ENCODE measurements around the gene DNAH1.
A peak's percentile ranks its signal among the peaks of the same experiment; 100 is the strongest.

Gene DNAH1

DNA sequence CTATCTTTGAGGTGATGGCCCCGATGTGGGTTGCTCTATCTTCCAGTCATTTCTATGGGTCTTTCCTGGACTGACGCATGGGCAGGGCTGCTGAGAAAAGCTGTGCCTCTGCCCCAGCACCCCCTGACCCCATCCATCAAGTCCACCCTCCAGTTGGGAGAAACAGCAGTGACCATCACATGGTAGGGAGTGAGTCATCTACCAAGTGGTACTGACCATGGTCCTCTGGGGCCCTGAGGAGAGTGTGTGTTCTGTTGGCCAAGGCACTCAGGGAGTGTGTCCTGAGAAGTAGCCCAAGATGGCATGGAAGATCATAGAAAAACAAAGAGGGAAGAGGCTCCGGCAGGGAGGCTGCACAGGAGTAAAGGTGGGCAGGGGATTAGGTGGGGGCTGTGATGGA lies 1.6 kb upstream of the DNAH1 start:
- Histone ChIP-seq H3K36me3 (ENCODE audit: control insufficient read depth in 2 of 2, insufficient read depth in 2 of 2, low read length in 2 of 2) (no peaks in the 10 kb centered on the region), H3K27me3 (ENCODE audit: control insufficient read depth in 1 of 2, insufficient read depth in 2 of 2, low read length in 2 of 2) (no peaks in the 10 kb centered on the region), H3K4me3 (ENCODE audit: low read length in 2 of 2) (no peak overlapping the region), H3K9ac (ENCODE audit: low read length in 2 of 2) (no peak overlapping the region), H3K9me3 (ENCODE audit: control insufficient read depth in 2 of 2, low read length in 2 of 2) (no peaks in the 10 kb centered on the region), H3K27ac (ENCODE audit: low read length) (no peak overlapping the region), H3K4me1 (ENCODE audit: control insufficient read depth, insufficient read depth, low read length) (peaks cover 14% of the 10 kb centered on the region)

DNA sequence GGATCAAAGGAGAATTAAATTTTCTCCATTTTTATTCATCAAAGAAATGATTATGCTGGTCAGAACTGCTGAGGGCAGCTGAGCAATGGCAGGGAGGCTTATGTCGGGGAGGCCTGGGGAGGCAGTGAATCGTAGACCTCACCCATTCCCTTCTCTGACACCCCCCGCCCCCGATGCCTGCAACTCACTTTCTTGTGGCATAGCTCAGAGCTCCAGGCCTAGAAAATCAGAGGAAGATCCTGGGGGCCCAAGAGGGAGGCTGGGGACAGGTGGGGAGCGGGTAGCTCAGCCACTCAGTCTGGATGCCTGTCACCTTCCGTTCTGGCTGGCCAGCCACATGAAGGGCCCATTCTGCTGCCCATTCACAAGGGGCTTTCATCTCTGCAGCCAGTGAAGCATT lies 1.1 kb upstream of the DNAH1 start:
- Histone ChIP-seq H3K4me1 (ENCODE audit: control insufficient read depth, insufficient read depth, low read length) (peaks cover 14% of the 10 kb centered on the region), H3K36me3 (ENCODE audit: control insufficient read depth in 2 of 2, insufficient read depth in 2 of 2, low read length in 2 of 2) (no peaks in the 10 kb centered on the region), H3K27ac (ENCODE audit: low read length) (no peak overlapping the region), H3K27me3 (ENCODE audit: control insufficient read depth in 1 of 2, insufficient read depth in 2 of 2, low read length in 2 of 2) (no peaks in the 10 kb centered on the region), H3K4me3 (ENCODE audit: low read length in 2 of 2) (no peak overlapping the region), H3K9ac (ENCODE audit: low read length in 2 of 2) (no peak overlapping the region), H3K9me3 (ENCODE audit: control insufficient read depth in 2 of 2, low read length in 2 of 2) (no peaks in the 10 kb centered on the region)

GRCh38 chr3:52317208-52318000 lies 1.3 kb downstream of the DNAH1 start:
- Histone ChIP-seq H3K4me1 (ENCODE audit: control insufficient read depth, insufficient read depth, low read length) (peaks cover 14% of the 10 kb centered on the region), H3K9ac (ENCODE audit: low read length in 2 of 2) (peak overlapping the region; percentile 56 to 62), H3K4me3 (ENCODE audit: low read length in 2 of 2) (peak overlapping the region; percentile 60 to 75), H3K27me3 (ENCODE audit: control insufficient read depth in 1 of 2, insufficient read depth in 2 of 2, low read length in 2 of 2) (no peaks in the 10 kb centered on the region), H3K9me3 (ENCODE audit: control insufficient read depth in 2 of 2, low read length in 2 of 2) (no peaks in the 10 kb centered on the region), H3K27ac (ENCODE audit: low read length) (no peak overlapping the region), H3K36me3 (ENCODE audit: control insufficient read depth in 2 of 2, insufficient read depth in 2 of 2, low read length in 2 of 2) (no peaks in the 10 kb centered on the region)

GRCh38 chr3:52318186-52318816 lies 2.2 kb downstream of the DNAH1 start:
- H3K27ac ChIP-seq (ENCODE audit: low read length) = no peak overlapping the region
- H3K27me3 ChIP-seq (ENCODE audit: control insufficient read depth in 1 of 2, insufficient read depth in 2 of 2, low read length in 2 of 2) = no peaks in the 10 kb centered on the region
- no peaks in the 10 kb centered on the region for H3K9me3 ChIP-seq (ENCODE audit: control insufficient read depth in 2 of 2, low read length in 2 of 2)
- peaks cover 14% of the 10 kb centered on the region for H3K4me1 ChIP-seq (ENCODE audit: control insufficient read depth, insufficient read depth, low read length)
- H3K4me3 ChIP-seq (ENCODE audit: low read length in 2 of 2) = no peak overlapping the region
- H3K9ac ChIP-seq (ENCODE audit: low read length in 2 of 2) = no peak overlapping the region
- no peaks in the 10 kb centered on the region for H3K36me3 ChIP-seq (ENCODE audit: control insufficient read depth in 2 of 2, insufficient read depth in 2 of 2, low read length in 2 of 2)

DNA sequence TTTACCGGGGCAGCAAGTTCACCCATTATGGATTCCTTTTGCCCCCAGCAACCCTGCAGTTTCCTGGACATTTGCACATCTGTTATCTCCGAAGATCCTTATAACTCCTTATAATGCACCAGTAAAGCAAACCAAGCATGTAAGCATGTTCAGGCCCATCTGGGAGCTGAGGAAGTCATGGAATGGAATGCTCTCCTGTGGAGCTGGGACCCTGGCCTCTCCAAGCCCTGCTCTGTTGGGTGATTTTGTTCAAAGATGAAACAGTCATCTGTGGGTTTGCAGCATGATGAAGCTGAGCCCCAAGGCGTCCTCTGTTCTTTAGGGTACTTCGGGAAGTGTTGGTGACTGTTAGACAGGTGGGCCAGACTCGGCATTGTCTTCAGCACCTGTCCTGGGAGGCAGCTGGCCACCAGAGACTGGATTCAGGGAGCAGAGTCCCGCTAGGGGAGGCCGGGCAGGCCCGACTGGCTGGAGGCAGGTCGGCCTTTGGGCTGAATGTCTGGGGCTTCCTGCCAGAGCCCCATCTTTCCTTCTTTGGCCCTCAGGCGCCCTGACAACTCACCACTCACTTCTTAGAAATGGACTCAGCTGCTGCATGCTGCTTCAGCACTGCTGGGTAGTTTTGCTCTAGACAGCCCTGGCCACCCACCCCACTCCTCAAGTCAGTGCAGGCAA lies 3.9 kb downstream of the DNAH1 start:
- Histone ChIP-seq H3K36me3 (ENCODE audit: control insufficient read depth in 2 of 2, insufficient read depth in 2 of 2, low read length in 2 of 2) (no peaks in the 10 kb centered on the region), H3K4me1 (ENCODE audit: control insufficient read depth, insufficient read depth, low read length) (peaks cover 14% of the 10 kb centered on the region), H3K9ac (ENCODE audit: low read length in 2 of 2) (no peak overlapping the region), H3K27me3 (ENCODE audit: control insufficient read depth in 1 of 2, insufficient read depth in 2 of 2, low read length in 2 of 2) (no peaks in the 10 kb centered on the region), H3K9me3 (ENCODE audit: control insufficient read depth in 2 of 2, low read length in 2 of 2) (no peaks in the 10 kb centered on the region), H3K27ac (ENCODE audit: low read length) (no peak overlapping the region), H3K4me3 (ENCODE audit: low read length in 2 of 2) (no peak overlapping the region)

GRCh38 chr3:52321481-52321880 lies 5.4 kb downstream of the DNAH1 start:
- no peaks in the 10 kb centered on the region for H3K9me3 ChIP-seq (ENCODE audit: control insufficient read depth in 2 of 2, low read length in 2 of 2)
- H3K36me3 ChIP-seq (ENCODE audit: control insufficient read depth in 2 of 2, insufficient read depth in 2 of 2, low read length in 2 of 2) = no peaks in the 10 kb centered on the region
- no peak overlapping the region for H3K4me3 ChIP-seq (ENCODE audit: low read length in 2 of 2)
- H3K4me1 ChIP-seq (ENCODE audit: control insufficient read depth, insufficient read depth, low read length) = peaks cover 14% of the 10 kb centered on the region
- no peak overlapping the region for H3K27ac ChIP-seq (ENCODE audit: low read length)
- no peak overlapping the region for H3K9ac ChIP-seq (ENCODE audit: low read length in 2 of 2)
- no peaks in the 10 kb centered on the region for H3K27me3 ChIP-seq (ENCODE audit: control insufficient read depth in 1 of 2, insufficient read depth in 2 of 2, low read length in 2 of 2)

DNA sequence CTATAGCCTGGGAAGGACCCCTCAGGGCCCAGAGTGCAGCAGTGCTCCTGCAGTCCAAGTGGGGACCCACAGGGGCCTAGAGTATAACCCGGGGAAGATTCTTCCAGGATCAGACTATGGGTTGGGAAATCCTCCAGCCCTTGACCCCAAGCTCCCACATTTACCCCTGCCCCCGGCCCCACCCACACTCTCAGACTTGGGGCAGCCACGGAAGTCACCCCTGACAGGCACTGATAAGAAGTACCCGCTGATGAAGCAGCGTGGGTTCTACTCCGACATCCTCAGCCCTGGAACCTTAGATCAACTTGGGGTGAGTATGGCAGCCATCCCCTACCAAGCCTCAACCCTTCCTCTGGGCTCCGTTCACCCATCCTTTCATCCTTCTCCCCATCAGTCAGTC lies 6.3 kb downstream of the DNAH1 start:
- no peaks in the 10 kb centered on the region for H3K9me3 ChIP-seq (ENCODE audit: control insufficient read depth in 2 of 2, low read length in 2 of 2)
- H3K36me3 ChIP-seq (ENCODE audit: control insufficient read depth in 2 of 2, insufficient read depth in 2 of 2, low read length in 2 of 2) = no peaks in the 10 kb centered on the region
- no peak overlapping the region for H3K4me3 ChIP-seq (ENCODE audit: low read length in 2 of 2)
- no peak overlapping the region for H3K9ac ChIP-seq (ENCODE audit: low read length in 2 of 2)
- no peaks in the 10 kb centered on the region for H3K27me3 ChIP-seq (ENCODE audit: control insufficient read depth in 1 of 2, insufficient read depth in 2 of 2, low read length in 2 of 2)
- no peak overlapping the region for H3K27ac ChIP-seq (ENCODE audit: low read length)
- peaks cover 10% of the 10 kb centered on the region for H3K4me1 ChIP-seq (ENCODE audit: control insufficient read depth, insufficient read depth, low read length)

DNA sequence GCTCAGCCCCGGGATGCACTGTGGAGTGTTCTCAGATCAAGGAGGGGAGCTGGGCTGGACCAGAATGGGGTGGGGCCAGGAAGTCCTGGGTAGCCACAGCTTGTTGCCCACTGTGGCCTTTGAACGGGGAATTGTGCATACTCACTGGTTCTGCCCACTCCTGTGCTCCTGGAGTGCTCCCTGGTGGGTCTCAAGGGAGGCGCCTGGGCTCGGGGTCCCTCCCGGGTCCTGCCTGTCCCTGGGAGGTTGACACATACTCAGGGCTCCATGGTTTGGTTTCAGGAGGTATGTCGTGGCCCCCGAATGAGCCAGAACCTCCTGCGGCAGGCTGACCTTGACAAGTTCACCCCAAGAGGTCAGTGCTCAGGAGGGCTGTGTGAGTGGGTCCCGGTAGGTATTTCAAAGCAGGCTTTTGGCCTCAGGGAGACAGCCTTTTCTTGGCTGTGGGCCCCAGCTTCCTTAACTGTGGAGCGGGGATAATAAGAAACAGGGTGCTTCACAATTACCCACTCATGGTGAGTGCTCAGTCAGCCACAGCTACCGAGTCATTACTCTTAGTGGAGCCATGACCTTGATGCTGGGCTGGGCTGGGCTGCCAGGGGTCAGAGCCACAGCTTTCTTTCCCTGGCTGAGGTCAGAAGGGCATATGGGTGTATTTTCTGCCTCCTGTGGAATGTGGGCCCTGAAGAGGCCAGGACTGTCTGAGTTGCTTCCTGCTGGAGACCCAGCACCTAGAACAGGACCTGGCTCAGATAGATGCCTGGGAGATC lies 7.6 kb downstream of the DNAH1 start:
- H3K9me3 ChIP-seq (ENCODE audit: control insufficient read depth in 2 of 2, low read length in 2 of 2) = no peaks in the 10 kb centered on the region
- no peaks in the 10 kb centered on the region for H3K36me3 ChIP-seq (ENCODE audit: control insufficient read depth in 2 of 2, insufficient read depth in 2 of 2, low read length in 2 of 2)
- H3K27me3 ChIP-seq (ENCODE audit: control insufficient read depth in 1 of 2, insufficient read depth in 2 of 2, low read length in 2 of 2) = no peaks in the 10 kb centered on the region
- H3K4me3 ChIP-seq (ENCODE audit: low read length in 2 of 2) = no peak overlapping the region
- no peak overlapping the region for H3K9ac ChIP-seq (ENCODE audit: low read length in 2 of 2)
- H3K27ac ChIP-seq (ENCODE audit: low read length) = no peak overlapping the region
- H3K4me1 ChIP-seq (ENCODE audit: control insufficient read depth, insufficient read depth, low read length) = no peaks in the 10 kb centered on the region

- no peak overlapping the region for H3K27ac ChIP-seq (ENCODE audit: low read length)
- H3K27me3 ChIP-seq (ENCODE audit: control insufficient read depth in 1 of 2, insufficient read depth in 2 of 2, low read length in 2 of 2) = no peaks in the 10 kb centered on the region
- no peak overlapping the region for H3K4me3 ChIP-seq (ENCODE audit: low read length in 2 of 2)
- no peaks in the 10 kb centered on the region for H3K36me3 ChIP-seq (ENCODE audit: control insufficient read depth in 2 of 2, insufficient read depth in 2 of 2, low read length in 2 of 2)
- H3K9ac ChIP-seq (ENCODE audit: low read length in 2 of 2) = no peak overlapping the region
- no peaks in the 10 kb centered on the region for H3K4me1 ChIP-seq (ENCODE audit: control insufficient read depth, insufficient read depth, low read length)
- no peaks in the 10 kb centered on the region for H3K9me3 ChIP-seq (ENCODE audit: control insufficient read depth in 2 of 2, low read length in 2 of 2)
These were observed 8.6 kb downstream of the DNAH1 start for GRCh38 chr3:52324676-52325075.

- no peak overlapping the region for H3K9ac ChIP-seq (ENCODE audit: low read length in 2 of 2)
- no peak overlapping the region for H3K27ac ChIP-seq (ENCODE audit: low read length)
- no peaks in the 10 kb centered on the region for H3K27me3 ChIP-seq (ENCODE audit: control insufficient read depth in 1 of 2, insufficient read depth in 2 of 2, low read length in 2 of 2)
- no peak overlapping the region for H3K4me3 ChIP-seq (ENCODE audit: low read length in 2 of 2)
- no peaks in the 10 kb centered on the region for H3K9me3 ChIP-seq (ENCODE audit: control insufficient read depth in 2 of 2, low read length in 2 of 2)
- H3K4me1 ChIP-seq (ENCODE audit: control insufficient read depth, insufficient read depth, low read length) = no peaks in the 10 kb centered on the region
- no peaks in the 10 kb centered on the region for H3K36me3 ChIP-seq (ENCODE audit: control insufficient read depth in 2 of 2, insufficient read depth in 2 of 2, low read length in 2 of 2)
These were observed 9.6 kb downstream of the DNAH1 start for GRCh38 chr3:52325686-52326085.
